HepG2 (cell line): ENCODE measurements around the gene DCDC2. TPM values are rescaled to one million over a fixed set of nuclear protein-coding genes. Genes with fewer than 3 reads are reported as not detected.
A peak's percentile ranks its signal among the peaks of the same experiment; 100 is the strongest.

ENCODE experiments used
- ARNT ChIP-seq: fragments of 450-650 bp; IDR thresholded peaks from 2 replicates; pipeline ENCODE4 v1.6.1; 2017
- CHD2 ChIP-seq: IDR thresholded peaks from 2 replicates; pipeline ENCODE4 v1.6.1; 2011; ENCODE audit warnings: low read depth, low read length, improper control_type of control experiment
- HNF4G ChIP-seq, 2 experiments: sonication (generic) in 1 of 2; formaldehyde crosslinking in 1 of 2; IDR thresholded peaks; 2 replicates each; pipeline versions ENCODE4 v1.4.0 to v1.6.1; 2011 to 2020; ENCODE audit warnings: borderline replicate concordance in 2 of 2, low read depth in 2 of 2, mild to moderate bottlenecking in 2 of 2, low read length in 1 of 2, missing genetic modification reagents in 1 of 2, moderate library complexity in 1 of 2
- IRF1 ChIP-seq: sonication (generic); formaldehyde crosslinking; IDR thresholded peaks from 2 replicates; pipeline ENCODE4 v1.4.0; 2020; ENCODE audit warnings: low read depth, mild to moderate bottlenecking, missing genetic modification reagents
- KDM1A ChIP-seq: IDR thresholded peaks from 2 replicates; pipeline ENCODE4 v1.6.1; 2016; ENCODE audit warnings: missing compliant biosample characterization
- KDM2A ChIP-seq: sonication (generic); formaldehyde crosslinking; IDR thresholded peaks from 2 replicates; pipeline ENCODE4 v1.4.0; 2020; ENCODE audit warnings: low read depth, missing genetic modification reagents, borderline replicate concordance
- MLLT10 ChIP-seq: sonication (generic); formaldehyde crosslinking; IDR thresholded peaks from 2 replicates; pipeline ENCODE4 v1.4.0; 2020; ENCODE audit warnings: missing genetic modification reagents
- NCOR1 ChIP-seq: fragments of 200-600 bp; sonication (generic); IDR thresholded peaks from 2 replicates; pipeline ENCODE4 v1.7.0; 2017; ENCODE audit warnings: antibody characterized with exemption, low read length, borderline replicate concordance
- NFIB ChIP-seq: sonication (generic); formaldehyde crosslinking; IDR thresholded peaks from 2 replicates; pipeline ENCODE4 v1.9.0; 2021; ENCODE audit warnings: missing genetic modification reagents, mild to moderate bottlenecking, borderline replicate concordance
- PAWR ChIP-seq: sonication (generic); formaldehyde crosslinking; IDR thresholded peaks from 2 replicates; pipeline ENCODE4 v1.4.0; 2020; ENCODE audit warnings: missing genetic modification reagents, mild to moderate bottlenecking, borderline replicate concordance
- PLSCR1 ChIP-seq: sonication (generic); formaldehyde crosslinking; IDR thresholded peaks from 2 replicates; pipeline ENCODE4 v1.5.0; 2020; ENCODE audit warnings: missing genetic modification reagents, mild to moderate bottlenecking, borderline replicate concordance
- POGZ ChIP-seq: sonication (generic); formaldehyde crosslinking; IDR thresholded peaks from 2 replicates; pipeline ENCODE4 v1.4.0; 2020; ENCODE audit warnings: mild to moderate bottlenecking, missing genetic modification reagents
- RFX5 ChIP-seq: IDR thresholded peaks from 2 replicates; pipeline ENCODE4 v1.6.1; 2011; ENCODE audit warnings: low read depth, low read length, improper control_type of control experiment
- TCF12 ChIP-seq, 2 experiments: fragments of 450-650 bp in 1 of 2; sonication (generic) in 1 of 2; formaldehyde crosslinking in 1 of 2; IDR thresholded peaks; 2 replicates each; pipeline versions ENCODE4 v1.6.1 to v1.8.0; 2017 to 2022; ENCODE audit warnings: antibody characterized with exemption in 1 of 2, mild to moderate bottlenecking in 1 of 2, missing genetic modification reagents in 1 of 2, moderate library complexity in 1 of 2
- TP53 ChIP-seq: sonication (generic); formaldehyde crosslinking; conservative IDR thresholded peaks from 2 replicates; pipeline ENCODE4 v1.4.0; 2020; ENCODE audit warnings: missing genetic modification reagents
- ZNF598 ChIP-seq: sonication (generic); formaldehyde crosslinking; IDR thresholded peaks from 2 replicates; pipeline ENCODE4 v1.5.1; 2020; ENCODE audit warnings: mild to moderate bottlenecking, missing genetic modification reagents, borderline replicate concordance
- ZNF672 ChIP-seq: sonication (generic); formaldehyde crosslinking; IDR thresholded peaks from 2 replicates; pipeline ENCODE4 v1.8.1; 2022; ENCODE audit warnings: missing genetic modification reagents
- polyA plus RNA-seq, 8 experiments: library from polyadenylated mRNA; depleted of rRNA in 3 of 8; stranded (reverse) in 7 of 8; unstranded in 1 of 8; fragments of >200 nt; fragmentation: Illumina TruSeq in 4 of 8; extraction: Trizol in 4 of 8; gene quantifications; 2 replicates each; pipeline versions ENCODE4 v1.2.1 to v1.2.3, GENCODE V29; 2011 to 2016; ENCODE audit warnings: low read depth in 4 of 8, missing spikeins in 1 of 8, mixed read lengths in 1 of 8; ENCODE audit not compliant: insufficient read depth in 1 of 8
- total RNA-seq, 5 experiments: library from RNA; depleted of rRNA; stranded (reverse); fragments of >200 nt; fragmentation: Illumina TruSeq; extraction: Trizol; gene quantifications; 2 replicates each; pipeline ENCODE4 v1.2.3, GENCODE V29; 2016; ENCODE audit warnings: low read depth in 1 of 5
- TF ChIP-seq, protein P1 (sequence below): sonication (generic); formaldehyde crosslinking; IDR thresholded peaks from 2 replicates; pipeline ENCODE4 v1.4.0; 2020; ENCODE audit warnings: missing genetic modification reagents

The DCDC2 gene
- total and polyA plus RNA-seq, 2 of the 13 experiments (the other 11 are each of a cell fraction or from before 2014, with no cell fraction given): 9.0 to 36.2 TPM

DNA sequence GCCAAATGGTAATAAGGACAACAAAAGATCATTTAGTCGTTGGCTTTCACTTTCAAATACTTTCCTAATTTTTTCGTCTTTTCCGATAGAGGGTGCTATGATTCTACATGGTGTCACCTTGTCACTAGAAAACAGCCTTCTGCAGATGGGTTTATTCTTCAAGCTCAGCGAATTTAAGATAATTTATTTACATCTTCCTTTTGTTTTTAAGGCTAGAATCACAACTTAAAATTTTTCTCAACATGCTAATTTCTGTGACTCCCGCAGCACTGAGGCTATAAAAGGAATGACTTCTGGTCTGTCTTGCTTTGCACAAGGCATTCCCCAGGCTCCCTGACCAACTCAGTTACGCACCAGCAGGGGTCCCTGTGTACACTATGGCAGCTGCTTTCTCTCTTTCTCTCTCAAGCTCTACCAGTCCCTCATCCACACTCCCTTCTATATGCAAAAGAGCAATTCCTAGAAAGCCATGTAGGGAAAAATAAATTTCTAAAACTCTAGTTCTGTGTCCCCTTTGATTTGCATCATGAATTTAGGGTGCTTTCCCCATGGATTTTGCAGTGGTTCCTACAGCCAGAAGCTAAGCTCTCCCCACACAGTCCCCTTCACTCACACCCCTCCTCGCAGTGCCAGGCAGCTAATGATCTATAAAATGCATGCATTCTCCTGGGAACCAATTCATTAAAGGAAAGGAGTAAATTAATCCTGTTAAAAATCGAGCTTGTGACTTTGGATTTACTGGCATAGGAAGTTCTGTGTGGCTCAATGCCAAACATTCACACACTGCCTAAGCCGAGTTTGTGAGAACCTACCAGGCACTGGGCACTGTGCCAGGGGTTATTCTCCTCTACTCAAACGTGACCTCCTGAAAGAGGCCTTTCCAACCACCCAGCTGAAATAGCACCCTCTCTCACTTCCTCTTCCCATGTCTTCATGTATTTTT is 74.5 kb downstream of the DCDC2 start (continued):
- TF ChIP-seq PAWR (CRISPR knock-in tag) (no peak), KDM1A (CRISPR knock-in tag) (no peak), HNF4G (IDR thresholded peaks at IDR 0.05; ENCODE audit: borderline replicate concordance, low read depth, low read length) (no peak), HNF4G (CRISPR knock-in tag; IDR thresholded peaks at IDR 0.05; ENCODE audit: borderline replicate concordance, low read depth) (no peak), TCF12 (IDR thresholded peaks at IDR 0.05) (no peak), TCF12 (CRISPR knock-in tag; IDR thresholded peaks at IDR 0.05) (no peak), POGZ (CRISPR knock-in tag) (0 out of 2 replicates have a peak, but pooled peaks have one; percentile 54), CHD2 (no peak), IRF1 (CRISPR knock-in tag) (no peak), ARNT (no peak), TP53 (CRISPR knock-in tag) (no peak), KDM2A (CRISPR knock-in tag) (no peak), MLLT10 (CRISPR knock-in tag) (no peak), PLSCR1 (CRISPR knock-in tag) (no peak), RFX5 (no peak), NFIB (CRISPR knock-in tag) (no peak), NCOR1 (no peak; the same call in 1 of the 2 replicates), ZNF598 (no peak), ZNF672 (CRISPR knock-in tag) (no peak)
- TF ChIP-seq, protein P1, sequence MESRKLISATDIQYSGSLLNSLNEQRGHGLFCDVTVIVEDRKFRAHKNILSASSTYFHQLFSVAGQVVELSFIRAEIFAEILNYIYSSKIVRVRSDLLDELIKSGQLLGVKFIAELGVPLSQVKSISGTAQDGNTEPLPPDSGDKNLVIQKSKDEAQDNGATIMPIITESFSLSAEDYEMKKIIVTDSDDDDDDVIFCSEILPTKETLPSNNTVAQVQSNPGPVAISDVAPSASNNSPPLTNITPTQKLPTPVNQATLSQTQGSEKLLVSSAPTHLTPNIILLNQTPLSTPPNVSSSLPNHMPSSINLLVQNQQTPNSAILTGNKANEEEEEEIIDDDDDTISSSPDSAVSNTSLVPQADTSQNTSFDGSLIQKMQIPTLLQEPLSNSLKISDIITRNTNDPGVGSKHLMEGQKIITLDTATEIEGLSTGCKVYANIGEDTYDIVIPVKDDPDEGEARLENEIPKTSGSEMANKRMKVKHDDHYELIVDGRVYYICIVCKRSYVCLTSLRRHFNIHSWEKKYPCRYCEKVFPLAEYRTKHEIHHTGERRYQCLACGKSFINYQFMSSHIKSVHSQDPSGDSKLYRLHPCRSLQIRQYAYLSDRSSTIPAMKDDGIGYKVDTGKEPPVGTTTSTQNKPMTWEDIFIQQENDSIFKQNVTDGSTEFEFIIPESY: peak; percentile 64; the same call in 1 of the 2 replicates
